NB4 (cell line): ENCODE data around the gene MICU2.

Experiments used
- MYC ChIP-seq: IDR thresholded peaks from 2 replicates; pipeline ENCODE4 v1.6.1; 2011; ENCODE audit warnings: low read depth, low read length
- TF ChIP-seq, protein P1 (sequence below): IDR thresholded peaks from one replicate; pipeline ENCODE4 v1.5.1; 2012; ENCODE audit warnings: low read depth, low read length

DNA sequence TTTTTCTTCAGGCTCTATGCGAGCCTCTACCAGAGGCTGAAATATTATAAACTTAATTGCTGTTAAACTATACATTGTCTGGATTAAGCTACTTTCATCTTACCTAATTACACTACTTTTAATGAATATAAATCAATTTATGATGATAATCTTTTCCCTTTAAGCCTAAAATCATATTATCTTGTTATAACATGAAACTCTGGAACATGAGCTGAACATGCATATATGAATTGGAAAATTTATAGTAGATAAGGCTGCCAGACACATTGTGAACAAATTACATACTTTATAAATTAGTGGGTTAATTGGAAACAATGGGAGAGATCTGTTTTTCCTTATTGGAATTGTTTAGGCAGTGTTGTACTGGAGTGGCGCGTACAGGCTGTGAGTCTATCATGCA is 99.6 kb downstream of the MICU2 start:
- TF ChIP-seq, protein P1, sequence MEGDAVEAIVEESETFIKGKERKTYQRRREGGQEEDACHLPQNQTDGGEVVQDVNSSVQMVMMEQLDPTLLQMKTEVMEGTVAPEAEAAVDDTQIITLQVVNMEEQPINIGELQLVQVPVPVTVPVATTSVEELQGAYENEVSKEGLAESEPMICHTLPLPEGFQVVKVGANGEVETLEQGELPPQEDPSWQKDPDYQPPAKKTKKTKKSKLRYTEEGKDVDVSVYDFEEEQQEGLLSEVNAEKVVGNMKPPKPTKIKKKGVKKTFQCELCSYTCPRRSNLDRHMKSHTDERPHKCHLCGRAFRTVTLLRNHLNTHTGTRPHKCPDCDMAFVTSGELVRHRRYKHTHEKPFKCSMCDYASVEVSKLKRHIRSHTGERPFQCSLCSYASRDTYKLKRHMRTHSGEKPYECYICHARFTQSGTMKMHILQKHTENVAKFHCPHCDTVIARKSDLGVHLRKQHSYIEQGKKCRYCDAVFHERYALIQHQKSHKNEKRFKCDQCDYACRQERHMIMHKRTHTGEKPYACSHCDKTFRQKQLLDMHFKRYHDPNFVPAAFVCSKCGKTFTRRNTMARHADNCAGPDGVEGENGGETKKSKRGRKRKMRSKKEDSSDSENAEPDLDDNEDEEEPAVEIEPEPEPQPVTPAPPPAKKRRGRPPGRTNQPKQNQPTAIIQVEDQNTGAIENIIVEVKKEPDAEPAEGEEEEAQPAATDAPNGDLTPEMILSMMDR, result no peak
- TF ChIP-seq MYC, result no peak
